Hepatocyte (in vitro differentiated cells): Measurements from ENCODE around the gene ZNF804A. TPM values are rescaled to one million over a fixed set of nuclear protein-coding genes. Genes with fewer than 3 reads are reported as not detected.
A peak's percentile ranks its signal among the peaks of the same experiment; 100 is the strongest.

Experiments used
- DNase-seq: peaks from one replicate; pipeline ENCODE4 v3.0.0-alpha.2; 2016; ENCODE audit warnings: low spot score
- H2AFZ ChIP-seq: fragments of 200-600 bp; sonication (generic); 2 replicates; pipeline ENCODE4 v1.6.0; 2016; ENCODE audit warnings: antibody characterized with exemption, mild to moderate bottlenecking
- H3K27ac ChIP-seq: fragments of 200-600 bp; sonication (generic); 2 replicates; pipeline ENCODE4 v1.5.1; 2016; ENCODE audit warnings: mild to moderate bottlenecking
- H3K27me3 ChIP-seq: fragments of 200-600 bp; sonication (generic); 2 replicates; pipeline ENCODE4 v1.6.1; 2016
- H3K36me3 ChIP-seq: fragments of 200-600 bp; sonication (generic); replicated peaks from 2 replicates; pipeline ENCODE4 v1.5.1; 2016; ENCODE audit warnings: low read depth; ENCODE audit not compliant: insufficient read depth
- H3K4me1 ChIP-seq: fragments of 200-600 bp; sonication (generic); 2 replicates; pipeline ENCODE4 v1.5.1; 2016; ENCODE audit warnings: mild to moderate bottlenecking, moderate library complexity; ENCODE audit not compliant: insufficient read depth
- H3K4me2 ChIP-seq: fragments of 200-600 bp; sonication (generic); 2 replicates; pipeline ENCODE4 v1.6.0; 2016
- H3K4me3 ChIP-seq: fragments of 200-600 bp; sonication (generic); 2 replicates; pipeline ENCODE4 v1.5.1; 2016; ENCODE audit warnings: mild to moderate bottlenecking
- H3K79me2 ChIP-seq: fragments of 200-600 bp; sonication (generic); 2 replicates; pipeline ENCODE4 v1.6.0; 2017; ENCODE audit warnings: mild to moderate bottlenecking
- H3K9me2 ChIP-seq: fragments of 200-600 bp; sonication (generic); replicated peaks from 2 replicates; pipeline ENCODE4 v1.6.0; 2017; ENCODE audit warnings: mild to moderate bottlenecking; ENCODE audit not compliant: insufficient read depth
- H3K9me3 ChIP-seq: fragments of 200-600 bp; sonication (generic); 2 replicates; pipeline ENCODE4 v1.5.1; 2016; ENCODE audit warnings: low read depth, mild to moderate bottlenecking
- H4K20me1 ChIP-seq: fragments of 200-600 bp; sonication (generic); 2 replicates; pipeline ENCODE4 v1.6.0; 2016; ENCODE audit warnings: mild to moderate bottlenecking; ENCODE audit not compliant: insufficient read depth, poor library complexity, severe bottlenecking
- EZH2 ChIP-seq: fragments of 200-600 bp; sonication (generic); IDR thresholded peaks from 2 replicates; pipeline ENCODE4 v1.6.1; 2016; ENCODE audit warnings: antibody characterized with exemption, mild to moderate bottlenecking, borderline replicate concordance
- EZH2phosphoT487 ChIP-seq: fragments of 200-600 bp; sonication (generic); IDR thresholded peaks from one replicate; pipeline ENCODE4 v1.6.1; 2018; ENCODE audit warnings: antibody characterized with exemption, mild to moderate bottlenecking, low read depth, moderate library complexity; ENCODE audit not compliant: unreplicated experiment, severe bottlenecking
- WGBS: methylation state at CpG from one replicate; pipeline ENCODE4 v1.1.6; 2016; ENCODE audit warnings: low lambda C conversion rate; ENCODE audit errors: missing lambda C conversion rate; 5-methylcytosine and 5-hydroxymethylcytosine counted together
- polyA plus RNA-seq: library from polyadenylated mRNA; unstranded; fragments of >200 nt; fragmentation: Nextera tagmentation; extraction: Ambion mirVana; gene quantifications from 2 replicates; pipeline ENCODE4 v1.2.1, GENCODE V29; 2016
- total RNA-seq: library from RNA; depleted of rRNA; stranded (reverse); fragments of >200 nt; gene quantifications from 2 replicates; pipeline ENCODE4 v1.2.3, GENCODE V29; 2014
- TF ChIP-seq, protein P1 (sequence below): fragments of 200-600 bp; sonication (generic); IDR thresholded peaks from 2 replicates; pipeline ENCODE4 v1.5.1; 2016; ENCODE audit warnings: antibody characterized with exemption, mild to moderate bottlenecking; ENCODE audit not compliant: poor library complexity

Gene ZNF804A
- total and polyA plus RNA-seq, 2 experiments from 2014 or later = 1.7 to 2.3 TPM

- H4K20me1 ChIP-seq = no peaks in the 10 kb centered on the region
- peak; percentile 3 for DNase-seq
Observed at GRCh38 chr2:184835398-184835715, 237.0 kb downstream of the ZNF804A start.

DNA sequence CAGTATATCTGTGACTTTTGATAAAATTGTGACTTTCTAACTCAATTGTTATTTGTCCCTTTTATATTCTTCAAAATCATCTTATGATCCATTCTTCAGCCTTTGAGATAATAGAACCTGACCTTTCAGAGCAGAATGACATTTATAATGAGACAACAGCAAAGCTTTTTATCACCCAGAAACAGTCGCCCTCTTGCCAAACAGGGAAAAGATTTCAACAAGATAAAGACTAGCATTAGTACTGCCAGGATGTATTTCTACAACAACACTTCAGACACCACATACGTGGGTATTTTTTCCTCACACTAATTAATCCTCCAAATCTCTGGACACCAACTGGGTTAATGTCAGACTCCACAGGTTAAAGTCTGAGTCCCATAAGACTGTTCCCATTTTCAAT lies 249.0 kb downstream of the ZNF804A start:
- WGBS = 39% methylated on average over 2 of the region's 2 CpGs
- H3K4me2 ChIP-seq = no peak overlapping the region
- no peaks in the 10 kb centered on the region for H3K9me3 ChIP-seq
- no peaks in the 10 kb centered on the region for H3K4me1 ChIP-seq
- H3K36me3 ChIP-seq = no peaks in the 10 kb centered on the region
- H4K20me1 ChIP-seq = no peaks in the 10 kb centered on the region
- no peaks in the 10 kb centered on the region for H3K79me2 ChIP-seq
- no peak overlapping the region for H3K27ac ChIP-seq
- no peak for TF ChIP-seq EZH2
- TF ChIP-seq, protein P1, sequence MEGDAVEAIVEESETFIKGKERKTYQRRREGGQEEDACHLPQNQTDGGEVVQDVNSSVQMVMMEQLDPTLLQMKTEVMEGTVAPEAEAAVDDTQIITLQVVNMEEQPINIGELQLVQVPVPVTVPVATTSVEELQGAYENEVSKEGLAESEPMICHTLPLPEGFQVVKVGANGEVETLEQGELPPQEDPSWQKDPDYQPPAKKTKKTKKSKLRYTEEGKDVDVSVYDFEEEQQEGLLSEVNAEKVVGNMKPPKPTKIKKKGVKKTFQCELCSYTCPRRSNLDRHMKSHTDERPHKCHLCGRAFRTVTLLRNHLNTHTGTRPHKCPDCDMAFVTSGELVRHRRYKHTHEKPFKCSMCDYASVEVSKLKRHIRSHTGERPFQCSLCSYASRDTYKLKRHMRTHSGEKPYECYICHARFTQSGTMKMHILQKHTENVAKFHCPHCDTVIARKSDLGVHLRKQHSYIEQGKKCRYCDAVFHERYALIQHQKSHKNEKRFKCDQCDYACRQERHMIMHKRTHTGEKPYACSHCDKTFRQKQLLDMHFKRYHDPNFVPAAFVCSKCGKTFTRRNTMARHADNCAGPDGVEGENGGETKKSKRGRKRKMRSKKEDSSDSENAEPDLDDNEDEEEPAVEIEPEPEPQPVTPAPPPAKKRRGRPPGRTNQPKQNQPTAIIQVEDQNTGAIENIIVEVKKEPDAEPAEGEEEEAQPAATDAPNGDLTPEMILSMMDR = no peak
- TF ChIP-seq EZH2phosphoT487 = no peak
- no peak overlapping the region for H3K4me3 ChIP-seq
- no peaks in the 10 kb centered on the region for H3K27me3 ChIP-seq
- H3K9me2 ChIP-seq = no peaks in the 10 kb centered on the region
- no peak overlapping the region for H2AFZ ChIP-seq
- no peak for DNase-seq

More at GRCh38 chr2:184835398-184835715, 237.0 kb downstream of the ZNF804A start:
- TF ChIP-seq EZH2 (no peak), EZH2phosphoT487 (no peak)
- H3K27me3 ChIP-seq = no peaks in the 10 kb centered on the region
- H3K4me1 ChIP-seq = no peaks in the 10 kb centered on the region
- H2AFZ ChIP-seq = no peak overlapping the region
- no peak overlapping the region for H3K4me2 ChIP-seq
- no peak overlapping the region for H3K27ac ChIP-seq
- H3K36me3 ChIP-seq = no peaks in the 10 kb centered on the region
- no peaks in the 10 kb centered on the region for H3K9me3 ChIP-seq
- no peaks in the 10 kb centered on the region for H3K9me2 ChIP-seq
- H3K79me2 ChIP-seq = no peaks in the 10 kb centered on the region
- H3K4me3 ChIP-seq = no peak overlapping the region

DNA sequence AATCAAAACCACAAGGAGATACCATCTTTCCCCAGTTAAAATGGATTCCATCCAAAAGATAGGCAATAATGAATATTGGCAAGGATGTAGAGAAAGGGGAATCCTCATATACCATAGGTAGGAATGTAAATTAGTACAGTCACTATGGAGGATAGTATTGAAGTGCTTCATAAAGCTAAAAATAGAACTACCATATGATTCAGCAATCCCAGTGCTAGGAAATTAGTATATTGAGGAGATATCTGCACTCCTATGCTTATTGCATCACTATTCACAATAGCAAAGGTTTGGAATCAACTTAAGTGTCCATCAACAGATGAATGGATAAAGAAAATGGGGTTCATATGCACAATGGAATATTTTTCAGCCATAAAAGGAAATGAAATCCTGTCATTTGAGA lies 251.2 kb downstream of the ZNF804A start:
- H3K4me2 ChIP-seq = no peak overlapping the region
- TF ChIP-seq EZH2 (no peak), EZH2phosphoT487 (no peak)
- TF ChIP-seq, protein P1 = no peak
- no peaks in the 10 kb centered on the region for H4K20me1 ChIP-seq
- no peak overlapping the region for H2AFZ ChIP-seq
- no peak for DNase-seq
- no peak overlapping the region for H3K27ac ChIP-seq
- H3K79me2 ChIP-seq = no peaks in the 10 kb centered on the region
- no peaks in the 10 kb centered on the region for H3K4me1 ChIP-seq
- H3K4me3 ChIP-seq = no peak overlapping the region
- no peaks in the 10 kb centered on the region for H3K9me3 ChIP-seq
- H3K27me3 ChIP-seq = no peaks in the 10 kb centered on the region
- H3K36me3 ChIP-seq = no peaks in the 10 kb centered on the region
- no peaks in the 10 kb centered on the region for H3K9me2 ChIP-seq

DNA sequence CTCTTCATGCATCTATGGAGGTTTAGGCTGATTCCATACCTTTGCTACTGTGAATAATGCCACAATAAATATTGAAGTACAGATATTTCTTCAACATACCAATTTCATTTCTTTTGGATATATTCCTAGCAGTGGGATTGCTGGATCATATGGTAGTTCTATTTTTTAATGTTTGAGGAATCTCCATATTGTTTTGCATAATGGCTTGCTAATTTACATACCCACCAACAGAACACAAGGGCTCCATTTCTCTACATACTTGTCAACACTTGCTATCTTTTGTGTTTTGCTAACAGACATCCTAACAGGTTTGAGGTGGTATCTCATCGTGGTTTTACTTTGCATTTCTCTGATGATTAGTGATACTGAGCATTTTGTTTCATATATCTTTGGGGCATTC lies 253.2 kb downstream of the ZNF804A start:
- H3K27me3 ChIP-seq = no peaks in the 10 kb centered on the region
- DNase-seq = no peak
- WGBS = 68% methylated on average over 1 of the region's 1 CpG
- H3K27ac ChIP-seq = no peak overlapping the region
- no peaks in the 10 kb centered on the region for H3K9me2 ChIP-seq
- no peaks in the 10 kb centered on the region for H3K79me2 ChIP-seq
- no peaks in the 10 kb centered on the region for H4K20me1 ChIP-seq
- H3K4me1 ChIP-seq = no peaks in the 10 kb centered on the region
- TF ChIP-seq, protein P1 = no peak
- no peak for TF ChIP-seq EZH2phosphoT487
- no peak for TF ChIP-seq EZH2
- H3K36me3 ChIP-seq = no peaks in the 10 kb centered on the region
- H2AFZ ChIP-seq = no peak overlapping the region
- H3K4me2 ChIP-seq = no peak overlapping the region
- no peak overlapping the region for H3K4me3 ChIP-seq
- no peaks in the 10 kb centered on the region for H3K9me3 ChIP-seq
